ENCODE results near the gene TMEM250.
A peak's percentile ranks its signal among the peaks of the same experiment; 100 is the strongest.

The TMEM250 gene

GRCh38 chr9:136095070-136096058 is 23.3 kb downstream of the TMEM250 start, which contains the start of gene NACC2:
TSS of gene NACC2 (minus strand) at chr9:136095289. CDS start at chr9:136050521, 44,768 bp downstream.
- no peak for DNase-seq (ENCODE audit: low read depth, low spot score)

- DNase-seq (ENCODE audit: low read depth, low spot score), result peak; percentile 35
Measured at GRCh38 chr9:136093995-136094881, 24.4 kb downstream of the TMEM250 start.

GRCh38 chr9:136093346-136093986 is 25.2 kb downstream of the TMEM250 start:
- no peak for DNase-seq (ENCODE audit: low read depth, low spot score)

- DNase-seq (ENCODE audit: low read depth, low spot score), result no peak
Measured at GRCh38 chr9:136092741-136093140, 25.9 kb downstream of the TMEM250 start.

- no peak for DNase-seq (ENCODE audit: low read depth, low spot score)
Measured at GRCh38 chr9:136092353-136092650, 26.4 kb downstream of the TMEM250 start.

GRCh38 chr9:136091582-136092352 is 26.9 kb downstream of the TMEM250 start:
- DNase-seq (ENCODE audit: low read depth, low spot score), result no peak

GRCh38 chr9:136090768-136091581 is 27.7 kb downstream of the TMEM250 start:
- DNase-seq (ENCODE audit: low read depth, low spot score), result no peak

GRCh38 chr9:136090056-136090735 is 28.5 kb downstream of the TMEM250 start:
- DNase-seq (ENCODE audit: low read depth, low spot score), result no peak

- no peak for DNase-seq (ENCODE audit: low read depth, low spot score)
Measured at GRCh38 chr9:136089697-136090045, 29.0 kb downstream of the TMEM250 start.

GRCh38 chr9:136088939-136089696 is 29.6 kb downstream of the TMEM250 start:
- no peak for DNase-seq (ENCODE audit: low read depth, low spot score)

GRCh38 chr9:136088481-136088938 is 30.2 kb downstream of the TMEM250 start:
- no peak for DNase-seq (ENCODE audit: low read depth, low spot score)

- no peak for DNase-seq (ENCODE audit: low read depth, low spot score)
Measured at GRCh38 chr9:136087741-136088480, 30.8 kb downstream of the TMEM250 start.

- no peak for DNase-seq (ENCODE audit: low read depth, low spot score)
Measured at GRCh38 chr9:136086951-136087740, 31.5 kb downstream of the TMEM250 start.

- DNase-seq (ENCODE audit: low read depth, low spot score), result no peak
Measured at GRCh38 chr9:136086213-136086881, 32.3 kb downstream of the TMEM250 start.

GRCh38 chr9:136085815-136086212 is 32.9 kb downstream of the TMEM250 start:
- no peak for DNase-seq (ENCODE audit: low read depth, low spot score)

GRCh38 chr9:136084063-136084944 is 34.4 kb downstream of the TMEM250 start:
- DNase-seq (ENCODE audit: low read depth, low spot score), result no peak

Measured in activated naive CD8-positive, alpha-beta T cell treated with anti-CD3 and anti-CD28 coated beads, Interleukin-2, amount 50 U/mL, for 16 hours (primary cell).